GM19455 (cell line): ENCODE results near the gene ETS1.
A peak's percentile ranks its signal among the peaks of the same experiment; 100 is the strongest.

Experiments
- ATAC-seq: cut with Tn5 transposase; IDR thresholded peaks from one replicate; pipeline ENCODE4 v1.9.1; 2021; ENCODE audit not compliant: unreplicated experiment

The ETS1 gene

DNA sequence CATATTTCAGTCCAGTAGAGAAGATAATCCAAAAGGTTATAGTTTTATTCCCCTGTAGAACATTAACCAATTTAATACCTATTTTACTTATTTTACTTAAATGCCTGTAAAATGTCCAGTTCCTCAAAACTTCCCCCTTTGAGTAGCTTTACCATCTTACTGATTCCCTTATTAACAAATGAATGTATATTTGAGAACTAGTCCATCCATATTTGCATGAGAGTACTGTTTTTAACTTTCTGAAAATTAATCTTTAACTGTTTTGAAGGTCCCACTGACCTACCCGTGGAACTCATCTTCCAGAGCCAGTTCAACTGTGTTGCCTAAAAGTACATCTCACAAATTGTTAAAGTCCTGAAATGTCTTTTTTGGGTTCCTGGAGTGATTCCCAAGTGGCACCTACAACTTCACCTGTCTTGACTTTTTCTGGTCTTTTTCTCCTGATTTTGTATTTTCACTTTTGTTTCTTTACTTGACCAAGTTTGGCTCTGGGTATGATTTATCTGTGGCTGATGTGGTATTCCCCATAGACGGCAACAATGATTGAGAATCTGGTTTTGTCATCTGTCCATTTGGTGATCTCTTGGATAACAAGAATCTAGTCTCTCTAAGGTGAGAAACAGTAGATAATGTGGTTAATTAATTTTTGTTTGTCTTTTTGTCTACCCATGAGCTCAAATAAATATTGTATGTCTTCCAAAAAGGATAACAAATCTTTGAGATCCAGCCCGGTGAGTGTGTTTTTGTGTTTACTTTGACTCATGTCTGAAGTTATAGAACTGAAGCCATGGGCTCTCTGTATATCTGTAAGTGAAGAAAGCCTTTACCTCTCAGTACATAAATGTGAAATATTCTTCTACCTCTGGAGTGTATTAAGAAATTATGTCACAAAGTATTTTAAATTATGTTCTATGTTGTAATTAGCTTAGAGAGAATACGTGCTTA is 174.2 kb downstream of the ETS1 start:
- peak; percentile 72 for ATAC-seq

DNA sequence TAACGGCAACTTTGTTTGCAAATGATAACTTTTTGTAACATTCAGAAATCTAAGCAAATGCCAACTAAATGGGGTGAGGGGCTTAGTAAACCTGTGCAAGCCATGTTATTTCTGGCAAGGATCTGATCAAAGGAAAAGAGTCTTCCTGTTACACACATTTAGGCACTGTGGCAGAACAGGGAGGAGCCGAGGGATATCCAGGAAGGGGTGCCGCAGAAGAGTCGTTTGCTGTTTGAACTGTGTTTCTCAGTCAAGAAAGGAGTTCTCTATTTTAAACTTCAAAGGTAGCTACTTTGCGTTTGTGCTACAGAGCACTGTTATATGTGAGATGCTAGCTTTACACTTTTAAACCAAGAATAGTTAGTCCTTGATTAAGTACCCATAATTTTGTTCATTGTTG is 175.5 kb downstream of the ETS1 start:
- no peak for ATAC-seq

DNA sequence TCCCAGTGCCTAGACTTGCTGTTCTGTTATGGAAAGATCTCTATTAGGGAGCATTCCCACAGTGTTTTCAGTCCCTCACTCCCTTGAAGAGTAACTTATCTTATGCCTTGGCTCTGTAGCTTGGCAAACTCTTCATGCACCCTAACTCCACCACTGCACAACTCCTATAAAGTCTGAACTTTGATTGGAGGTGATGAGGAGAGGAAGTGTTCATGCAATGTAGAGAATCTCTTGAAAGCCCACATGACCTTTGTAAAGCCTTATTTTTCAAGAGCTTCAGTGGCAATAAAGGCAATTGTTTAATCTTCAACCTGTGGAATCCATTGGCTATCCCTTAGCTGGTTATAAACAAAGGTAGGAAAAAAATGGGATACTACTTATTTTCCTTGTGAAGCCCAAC is 176.2 kb downstream of the ETS1 start:
- no peak for ATAC-seq

DNA sequence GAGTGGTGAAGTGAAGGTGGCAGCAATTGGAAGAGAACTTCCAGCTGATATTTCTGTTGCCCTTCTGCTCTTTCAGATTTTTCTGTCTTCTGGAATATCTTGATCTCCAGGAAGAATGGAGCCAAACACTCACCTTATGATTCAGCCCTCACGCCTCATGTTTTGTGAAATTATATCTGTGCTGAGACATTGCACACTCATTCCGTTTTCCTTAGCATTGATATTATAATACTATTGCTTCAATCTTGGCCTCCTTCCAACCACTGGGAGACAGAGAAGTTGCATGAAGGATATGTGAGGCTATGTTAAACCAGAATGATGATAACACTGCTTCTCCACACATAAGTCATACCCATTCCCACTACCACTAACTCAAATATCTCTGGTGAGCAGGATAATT is 177.9 kb downstream of the ETS1 start:
- no peak for ATAC-seq
